Activated CD4-positive, alpha-beta memory T cell treated with anti-CD3 and anti-CD28 coated beads for 36 hours (primary cell): ENCODE results near the gene MRPS12. TPM values are rescaled to one million over a fixed set of nuclear protein-coding genes. Genes with fewer than 3 reads are reported as not detected.
"Not testable (repeated sequence)": the region's sequence is repeated elsewhere in the genome, so short reads cannot be mapped to it uniquely, and the experiment has no call there.

Experiments used
- CTCF ChIA-PET: fragments of 350-600 bp; sonication (Branson Sonifier 250); formaldehyde crosslinking; loops from one replicate; lab custom pipeline; 2021; ENCODE audit warnings: antibody characterized with exemption, inconsistent platforms; lab: Charles Lee
- POLR2A ChIA-PET: fragments of 350-600 bp; sonication (Branson Sonifier 250); formaldehyde crosslinking; loops from one replicate; lab custom pipeline; 2021; ENCODE audit warnings: antibody characterized with exemption; lab: Charles Lee
- DNase-seq: peaks from one replicate; pipeline ENCODE4 v3.0.0-alpha.2; 2020
- H3K27ac Mint-ChIP-seq: one replicate; pipeline ENCODE4 v1.8.0; 2021; ENCODE audit warnings: mixed read lengths
- H3K27me3 Mint-ChIP-seq: one replicate; pipeline ENCODE4 v1.8.0; 2021; ENCODE audit warnings: mixed read lengths
- H3K36me3 Mint-ChIP-seq: one replicate; pipeline ENCODE4 v1.8.0; 2021; ENCODE audit warnings: mixed read lengths
- H3K4me1 Mint-ChIP-seq: one replicate; pipeline ENCODE4 v1.8.0; 2021; ENCODE audit warnings: low read depth, mixed read lengths
- H3K4me3 Mint-ChIP-seq: one replicate; pipeline ENCODE4 v1.8.0; 2021; ENCODE audit warnings: mild to moderate bottlenecking, mixed read lengths
- H3K9me3 Mint-ChIP-seq: one replicate; pipeline ENCODE4 v1.8.0; 2021; ENCODE audit warnings: mixed read lengths
- intact Hi-C: fragments of 100-400 bp; cut with micrococcal nuclease; formaldehyde crosslinking; loops from one replicate; pipeline ENCODE4 v1.15.1; 2023
- total RNA-seq, 2 experiments: library from RNA; stranded (reverse); gene quantifications; one replicate each; pipeline ENCODE4 v1.2.3, GENCODE V29; 2021

Gene MRPS12
- total RNA-seq, 2 experiments from 2014 or later, result 67.3 to 67.6 TPM

GRCh38 chr19:38921420-38922274, 9.1 kb upstream of the MRPS12 start:
- intact Hi-C loops, result no loop called here
- no peak overlapping the region for H3K4me3 Mint-ChIP-seq

GRCh38 chr19:38922482-38922881, 8.3 kb upstream of the MRPS12 start:
- Mint-ChIP-seq H3K4me3 (no peak overlapping the region), H3K4me1 (no peaks in the 10 kb centered on the region), H3K9me3 (no peaks in the 10 kb centered on the region), H3K36me3 (peaks cover 17% of the 10 kb centered on the region), H3K27me3 (no peaks in the 10 kb centered on the region), H3K27ac (no peak overlapping the region)
- intact Hi-C loops, result no loop called here
- ChIA-PET POLR2A (no interaction called here), CTCF (no interaction called here)
- DNase-seq, result no peak

More at GRCh38 chr19:38921420-38922274, 9.1 kb upstream of the MRPS12 start:
- Mint-ChIP-seq H3K27ac (no peak overlapping the region), H3K4me1 (no peaks in the 10 kb centered on the region), H3K36me3 (peaks cover 17% of the 10 kb centered on the region), H3K27me3 (no peaks in the 10 kb centered on the region), H3K9me3 (no peaks in the 10 kb centered on the region)
- no peak for DNase-seq
- CTCF ChIA-PET, result interaction anchor here (0.7 kb wide), 1 partner anchor 74 kb away, joined by 3 read pairs; no protein-coding TSS in a partner anchor
- POLR2A ChIA-PET, result no interaction called here

DNA sequence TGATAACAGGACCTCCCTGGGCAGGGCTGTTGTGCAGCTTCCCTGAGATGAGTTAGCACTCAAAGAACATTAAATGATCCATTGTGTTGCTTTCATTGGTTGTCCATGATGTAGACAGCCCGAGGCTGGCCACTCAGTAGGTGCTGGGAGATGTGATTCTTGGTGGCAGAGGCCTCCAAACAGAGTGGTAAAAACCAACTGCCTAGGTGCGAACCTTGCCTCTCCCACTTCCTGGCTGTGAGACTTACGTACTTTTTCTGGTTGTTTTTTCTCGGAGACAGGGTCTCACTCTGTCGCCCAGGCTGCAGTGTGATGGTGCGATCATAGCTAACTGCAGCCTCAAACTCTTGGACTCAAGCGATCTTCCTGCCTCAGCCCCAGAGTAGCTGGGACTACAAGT, 6.4 kb upstream of the MRPS12 start:
- CTCF ChIA-PET, result interaction anchor here (0.6 kb wide), 1 partner anchor 38 kb away, joined by 3 read pairs; no protein-coding TSS in a partner anchor
- no peaks in the 10 kb centered on the region for H3K27me3 Mint-ChIP-seq
- intact Hi-C loops, result no loop called here
- POLR2A ChIA-PET, result no interaction called here
- H3K27ac Mint-ChIP-seq, result no peak overlapping the region
- DNase-seq, result no peak
- peaks cover 14% of the 10 kb centered on the region for H3K4me1 Mint-ChIP-seq
- no peak overlapping the region for H3K4me3 Mint-ChIP-seq
- no peaks in the 10 kb centered on the region for H3K9me3 Mint-ChIP-seq
- peaks cover 17% of the 10 kb centered on the region for H3K36me3 Mint-ChIP-seq

- no peaks in the 10 kb centered on the region for H3K9me3 Mint-ChIP-seq
- no peaks in the 10 kb centered on the region for H3K27me3 Mint-ChIP-seq
- H3K36me3 Mint-ChIP-seq, result peaks cover 20% of the 10 kb centered on the region
- ChIA-PET CTCF (interaction anchor here (0.6 to 2.8 kb wide), 5 partner anchors 41 to 285 kb away, joined by 3 to 22 read pairs (median 4); partner anchors contain the start of gene ACTN4), POLR2A (no interaction called here)
- H3K27ac Mint-ChIP-seq, result peak overlapping the region; percentile 63
- DNase-seq, result no peak
- intact Hi-C loops, result no loop called here
- peak overlapping the region; percentile 94 for H3K4me3 Mint-ChIP-seq
- peaks cover 34% of the 10 kb centered on the region for H3K4me1 Mint-ChIP-seq
Observed at GRCh38 chr19:38928391-38929001, 2.2 kb upstream of the MRPS12 start.

- H3K36me3 Mint-ChIP-seq, result peaks cover 27% of the 10 kb centered on the region
- POLR2A ChIA-PET, result interaction anchor here (0.6 to 2.0 kb wide), 10 partner anchors 23 to 536 kb away, joined by 3 to 6 read pairs (median 4); partner anchors contain the start of genes ACTN4, ECH1, EIF3K and HNRNPL
Observed at GRCh38 chr19:38929929-38930775, 592 bp upstream of the MRPS12 start, which contains the start of gene SARS2. Gene SARS2 (minus strand): TSS chr19:38930763. CDS start chr19:38930736, 27 bp downstream.

GRCh38 chr19:38931521-38931793, 713 bp downstream of the MRPS12 start:
- CTCF ChIA-PET, result interaction anchor here (0.7 to 2.8 kb wide), 11 partner anchors 9 to 528 kb away, joined by 3 to 25 read pairs (median 10); partner anchors contain the start of genes ACTN4, ECH1 and FAM98C
- Mint-ChIP-seq H3K27ac (peak overlapping the region; percentile 96), H3K36me3 (peaks cover 27% of the 10 kb centered on the region), H3K4me3 (peak overlapping the region; percentile 94), H3K4me1 (peaks cover 34% of the 10 kb centered on the region), H3K9me3 (peaks cover 7% of the 10 kb centered on the region), H3K27me3 (no peaks in the 10 kb centered on the region)
- intact Hi-C loops, result loop anchor here (5.0 to 10.0 kb wide), 2 partner anchors 317 to 419 kb away; partner anchors contain the start of genes EIF3K and MAP4K1
- DNase-seq, result no peak
- POLR2A ChIA-PET, result interaction anchor here (1.1 to 2.0 kb wide), 3 partner anchors 82 to 284 kb away, joined by 3 to 5 read pairs (median 4); partner anchors contain the start of genes ACTN4 and HNRNPL

More at GRCh38 chr19:38929929-38930775, 592 bp upstream of the MRPS12 start, which contains the start of gene SARS2:
- H3K4me1 Mint-ChIP-seq, result peaks cover 34% of the 10 kb centered on the region
- peak within 1 kb of the TSS; percentile 96 for H3K27ac Mint-ChIP-seq
- peaks cover 7% of the 10 kb centered on the region for H3K9me3 Mint-ChIP-seq
- intact Hi-C loops, result loop anchor here (1.0 to 10.0 kb wide), 8 partner anchors 31 to 527 kb away; partner anchors contain the start of genes ACTN4, EIF3K, FAM98C and MAP4K1
- H3K4me3 Mint-ChIP-seq, result peak within 1 kb of the TSS; percentile 94
- no peaks in the 10 kb centered on the region for H3K27me3 Mint-ChIP-seq
- DNase-seq, result peak; percentile 95
- CTCF ChIA-PET, result interaction anchor here (0.6 to 2.8 kb wide), 69 partner anchors 10 to 556 kb away, joined by 3 to 56 read pairs (median 4); partner anchors contain the start of genes ACTN4, CAPN12, EIF3K and FAM98C

- no peaks in the 10 kb centered on the region for H3K27me3 Mint-ChIP-seq
- H3K4me3 Mint-ChIP-seq, result peak overlapping the region; percentile 28
- peak; percentile 42 for DNase-seq
- no peak overlapping the region for H3K27ac Mint-ChIP-seq
- peaks cover 27% of the 10 kb centered on the region for H3K36me3 Mint-ChIP-seq
- H3K4me1 Mint-ChIP-seq, result peaks cover 34% of the 10 kb centered on the region
- intact Hi-C loops, result loop anchor here (5.0 to 10.0 kb wide), 2 partner anchors 318 to 420 kb away; partner anchors contain the start of genes EIF3K and MAP4K1
- POLR2A ChIA-PET, result interaction anchor here (1.2 kb wide), 1 partner anchor 198 kb away, joined by 3 read pairs; no protein-coding TSS in a partner anchor
- CTCF ChIA-PET, result interaction anchor here (0.6 to 2.8 kb wide), 8 partner anchors 23 to 529 kb away, joined by 3 to 17 read pairs (median 5); partner anchors contain the start of genes ECH1 and FAM98C
- peaks cover 7% of the 10 kb centered on the region for H3K9me3 Mint-ChIP-seq
Observed at GRCh38 chr19:38932425-38933179, 1.9 kb downstream of the MRPS12 start.

DNA sequence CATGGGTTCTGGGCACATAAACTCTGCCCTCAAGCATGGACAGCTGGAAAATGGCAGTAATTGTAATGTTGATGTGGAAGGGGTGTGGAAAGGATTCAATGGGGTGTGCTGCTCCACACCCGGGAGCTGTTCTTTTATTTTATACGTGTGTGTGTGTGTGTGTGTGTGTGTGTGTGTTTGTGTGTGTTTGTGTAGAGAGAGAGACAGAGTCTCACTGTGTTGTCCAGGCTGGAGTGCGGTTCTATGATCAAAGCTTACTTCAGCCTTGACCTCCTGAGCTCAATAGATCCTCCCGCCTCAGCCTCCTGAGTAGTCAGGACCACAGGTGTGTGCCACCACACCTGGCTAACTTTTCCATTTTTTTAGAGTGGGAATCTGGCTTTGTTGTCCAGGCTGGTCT, 2.8 kb downstream of the MRPS12 start:
- no peak for DNase-seq
- peaks cover 29% of the 10 kb centered on the region for H3K4me1 Mint-ChIP-seq
- peaks cover 7% of the 10 kb centered on the region for H3K9me3 Mint-ChIP-seq
- POLR2A ChIA-PET, result no interaction called here
- intact Hi-C loops, result loop anchor here (5.0 to 10.0 kb wide), 2 partner anchors 319 to 421 kb away; partner anchors contain the start of genes EIF3K and MAP4K1
- CTCF ChIA-PET, result interaction anchor here (0.8 to 1.8 kb wide), 5 partner anchors 13 to 530 kb away, joined by 3 to 5 read pairs (median 4); partner anchors contain the start of gene FAM98C
- no peak overlapping the region for H3K27ac Mint-ChIP-seq
- peaks cover 27% of the 10 kb centered on the region for H3K36me3 Mint-ChIP-seq
- H3K4me3 Mint-ChIP-seq, result no peak overlapping the region
- no peaks in the 10 kb centered on the region for H3K27me3 Mint-ChIP-seq

DNA sequence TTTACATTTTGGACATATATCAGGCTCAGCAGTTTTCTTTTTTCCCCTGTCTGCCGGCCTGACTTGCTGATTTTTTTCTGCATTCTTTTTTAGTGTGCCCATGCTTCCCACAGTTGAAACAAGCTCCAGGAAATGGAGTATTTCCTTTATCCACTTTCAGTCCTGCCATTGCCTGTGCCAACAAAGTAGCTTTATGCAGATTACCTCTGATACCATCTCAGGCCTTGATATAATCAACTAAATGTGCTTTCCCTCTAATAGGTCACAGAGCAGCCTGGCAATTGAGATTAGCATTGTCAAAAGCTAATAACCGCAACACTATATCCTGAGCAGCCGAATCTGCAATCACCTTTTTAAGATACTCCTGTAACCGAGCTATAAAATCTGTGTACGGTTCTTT, 9.2 kb downstream of the MRPS12 start:
- H3K27me3 Mint-ChIP-seq, result no peaks in the 10 kb centered on the region
- no peak overlapping the region for H3K4me3 Mint-ChIP-seq
- no peak for DNase-seq
- H3K4me1 Mint-ChIP-seq, result peaks cover 2% of the 10 kb centered on the region
- intact Hi-C loops, result loop anchor here (10.0 kb wide), 1 partner anchor 325 kb away; the partner anchor contains the start of genes EIF3K and MAP4K1
- H3K27ac Mint-ChIP-seq, result no peak overlapping the region
- ChIA-PET CTCF (interaction anchor here (1.7 kb wide), 1 partner anchor 9 kb away, joined by 10 read pairs; the partner anchor contains the start of genes MRPS12 and SARS2), POLR2A (no interaction called here)
- H3K36me3 Mint-ChIP-seq, result peaks cover 4% of the 10 kb centered on the region
- peaks cover 2% of the 10 kb centered on the region for H3K9me3 Mint-ChIP-seq

GRCh38 chr19:38941466-38941865, 10.7 kb downstream of the MRPS12 start:
- H3K36me3 Mint-ChIP-seq, H3K27me3 Mint-ChIP-seq, intact Hi-C loops, DNase-seq, H3K27ac Mint-ChIP-seq, H3K4me1 Mint-ChIP-seq, H3K4me3 Mint-ChIP-seq, H3K9me3 Mint-ChIP-seq, POLR2A ChIA-PET: not testable (repeated sequence)
- CTCF ChIA-PET, result interaction anchor here (1.1 to 1.7 kb wide), 2 partner anchors 11 to 12 kb away, joined by 3 to 10 read pairs; partner anchors contain the start of genes MRPS12 and SARS2
